Hepatocyte (in vitro differentiated cells): ENCODE results near the gene EMSY. TPM values are rescaled to one million over a fixed set of nuclear protein-coding genes. Genes with fewer than 3 reads are reported as not detected.

Experiments used
- DNase-seq: peaks from one replicate; pipeline ENCODE4 v3.0.0-alpha.2; 2016; ENCODE audit warnings: low spot score
- H2AFZ ChIP-seq: fragments of 200-600 bp; sonication (generic); 2 replicates; pipeline ENCODE4 v1.6.0; 2016; ENCODE audit warnings: antibody characterized with exemption, mild to moderate bottlenecking
- H3K27ac ChIP-seq: fragments of 200-600 bp; sonication (generic); 2 replicates; pipeline ENCODE4 v1.5.1; 2016; ENCODE audit warnings: mild to moderate bottlenecking
- H3K27me3 ChIP-seq: fragments of 200-600 bp; sonication (generic); 2 replicates; pipeline ENCODE4 v1.6.1; 2016
- H3K36me3 ChIP-seq: fragments of 200-600 bp; sonication (generic); replicated peaks from 2 replicates; pipeline ENCODE4 v1.5.1; 2016; ENCODE audit warnings: low read depth; ENCODE audit not compliant: insufficient read depth
- H3K4me1 ChIP-seq: fragments of 200-600 bp; sonication (generic); 2 replicates; pipeline ENCODE4 v1.5.1; 2016; ENCODE audit warnings: mild to moderate bottlenecking, moderate library complexity; ENCODE audit not compliant: insufficient read depth
- H3K4me2 ChIP-seq: fragments of 200-600 bp; sonication (generic); 2 replicates; pipeline ENCODE4 v1.6.0; 2016
- H3K4me3 ChIP-seq: fragments of 200-600 bp; sonication (generic); 2 replicates; pipeline ENCODE4 v1.5.1; 2016; ENCODE audit warnings: mild to moderate bottlenecking
- H3K79me2 ChIP-seq: fragments of 200-600 bp; sonication (generic); 2 replicates; pipeline ENCODE4 v1.6.0; 2017; ENCODE audit warnings: mild to moderate bottlenecking
- H3K9me2 ChIP-seq: fragments of 200-600 bp; sonication (generic); replicated peaks from 2 replicates; pipeline ENCODE4 v1.6.0; 2017; ENCODE audit warnings: mild to moderate bottlenecking; ENCODE audit not compliant: insufficient read depth
- H3K9me3 ChIP-seq: fragments of 200-600 bp; sonication (generic); 2 replicates; pipeline ENCODE4 v1.5.1; 2016; ENCODE audit warnings: low read depth, mild to moderate bottlenecking
- H4K20me1 ChIP-seq: fragments of 200-600 bp; sonication (generic); 2 replicates; pipeline ENCODE4 v1.6.0; 2016; ENCODE audit warnings: mild to moderate bottlenecking; ENCODE audit not compliant: insufficient read depth, poor library complexity, severe bottlenecking
- EZH2 ChIP-seq: fragments of 200-600 bp; sonication (generic); IDR thresholded peaks from 2 replicates; pipeline ENCODE4 v1.6.1; 2016; ENCODE audit warnings: antibody characterized with exemption, mild to moderate bottlenecking, borderline replicate concordance
- EZH2phosphoT487 ChIP-seq: fragments of 200-600 bp; sonication (generic); IDR thresholded peaks from one replicate; pipeline ENCODE4 v1.6.1; 2018; ENCODE audit warnings: antibody characterized with exemption, mild to moderate bottlenecking, low read depth, moderate library complexity; ENCODE audit not compliant: unreplicated experiment, severe bottlenecking
- WGBS: methylation state at CpG from one replicate; pipeline ENCODE4 v1.1.6; 2016; ENCODE audit warnings: low lambda C conversion rate; ENCODE audit errors: missing lambda C conversion rate; 5-methylcytosine and 5-hydroxymethylcytosine counted together
- polyA plus RNA-seq: library from polyadenylated mRNA; unstranded; fragments of >200 nt; fragmentation: Nextera tagmentation; extraction: Ambion mirVana; gene quantifications from 2 replicates; pipeline ENCODE4 v1.2.1, GENCODE V29; 2016
- total RNA-seq: library from RNA; depleted of rRNA; stranded (reverse); fragments of >200 nt; gene quantifications from 2 replicates; pipeline ENCODE4 v1.2.3, GENCODE V29; 2014
- TF ChIP-seq, protein P1 (sequence below): fragments of 200-600 bp; sonication (generic); IDR thresholded peaks from 2 replicates; pipeline ENCODE4 v1.5.1; 2016; ENCODE audit warnings: antibody characterized with exemption, mild to moderate bottlenecking; ENCODE audit not compliant: poor library complexity

EMSY gene
- total and polyA plus RNA-seq, 2 experiments from 2014 or later = 8.2 to 19.4 TPM

DNA sequence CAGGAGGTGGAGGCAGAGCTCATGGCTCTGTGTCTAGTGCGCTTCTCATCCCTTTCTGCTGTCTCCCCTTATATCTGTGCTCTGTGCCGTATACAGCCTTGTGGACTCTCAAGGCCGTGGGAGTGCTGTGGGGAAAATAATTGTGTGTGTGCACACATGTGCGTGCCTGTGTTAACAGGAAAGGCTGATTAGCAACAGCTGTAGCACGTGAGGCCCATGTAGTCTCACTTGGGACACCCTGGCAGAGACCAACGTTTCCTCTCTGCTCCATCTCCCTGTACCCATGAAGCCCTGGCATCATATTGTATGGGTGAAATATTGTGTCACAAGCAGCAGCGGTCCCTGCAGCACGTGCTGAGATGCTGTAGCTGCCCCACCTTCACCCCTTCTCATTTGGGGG is 116.4 kb downstream of the EMSY start:
- 60% methylated on average over 8 of the region's 8 CpGs for WGBS
- Histone ChIP-seq H3K79me2 (no peaks in the 10 kb centered on the region), H3K27me3 (no peaks in the 10 kb centered on the region), H3K4me3 (no peak overlapping the region), H3K4me1 (no peaks in the 10 kb centered on the region), H3K4me2 (no peak overlapping the region), H4K20me1 (no peaks in the 10 kb centered on the region), H3K36me3 (no peaks in the 10 kb centered on the region), H2AFZ (no peak overlapping the region), H3K9me3 (no peaks in the 10 kb centered on the region), H3K27ac (no peak overlapping the region), H3K9me2 (no peaks in the 10 kb centered on the region)
- DNase-seq = no peak
- TF ChIP-seq, protein P1, sequence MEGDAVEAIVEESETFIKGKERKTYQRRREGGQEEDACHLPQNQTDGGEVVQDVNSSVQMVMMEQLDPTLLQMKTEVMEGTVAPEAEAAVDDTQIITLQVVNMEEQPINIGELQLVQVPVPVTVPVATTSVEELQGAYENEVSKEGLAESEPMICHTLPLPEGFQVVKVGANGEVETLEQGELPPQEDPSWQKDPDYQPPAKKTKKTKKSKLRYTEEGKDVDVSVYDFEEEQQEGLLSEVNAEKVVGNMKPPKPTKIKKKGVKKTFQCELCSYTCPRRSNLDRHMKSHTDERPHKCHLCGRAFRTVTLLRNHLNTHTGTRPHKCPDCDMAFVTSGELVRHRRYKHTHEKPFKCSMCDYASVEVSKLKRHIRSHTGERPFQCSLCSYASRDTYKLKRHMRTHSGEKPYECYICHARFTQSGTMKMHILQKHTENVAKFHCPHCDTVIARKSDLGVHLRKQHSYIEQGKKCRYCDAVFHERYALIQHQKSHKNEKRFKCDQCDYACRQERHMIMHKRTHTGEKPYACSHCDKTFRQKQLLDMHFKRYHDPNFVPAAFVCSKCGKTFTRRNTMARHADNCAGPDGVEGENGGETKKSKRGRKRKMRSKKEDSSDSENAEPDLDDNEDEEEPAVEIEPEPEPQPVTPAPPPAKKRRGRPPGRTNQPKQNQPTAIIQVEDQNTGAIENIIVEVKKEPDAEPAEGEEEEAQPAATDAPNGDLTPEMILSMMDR = no peak
- TF ChIP-seq EZH2 (no peak), EZH2phosphoT487 (no peak)

DNA sequence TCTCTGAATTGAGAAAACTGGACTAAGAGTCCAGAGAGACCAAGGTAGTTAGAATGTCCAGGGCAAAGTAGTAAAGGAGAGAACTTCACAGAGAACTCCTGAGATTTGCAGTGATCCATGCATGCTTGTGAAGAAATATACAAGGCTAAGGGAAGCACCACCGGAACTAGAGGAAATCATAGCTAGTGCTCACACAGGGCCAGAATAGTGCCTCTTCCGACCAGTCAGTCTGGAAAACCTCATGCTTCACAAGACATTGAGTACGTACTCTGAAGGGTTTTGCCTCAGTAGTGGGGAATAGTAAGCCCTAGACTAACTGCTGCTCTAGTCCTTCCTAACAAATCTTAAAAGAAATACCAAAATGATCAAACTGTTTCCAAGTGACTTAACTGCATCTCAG is 117.7 kb downstream of the EMSY start:
- Histone ChIP-seq H3K4me1 (no peaks in the 10 kb centered on the region), H4K20me1 (no peaks in the 10 kb centered on the region), H3K27me3 (no peaks in the 10 kb centered on the region), H2AFZ (no peak overlapping the region), H3K4me3 (no peak overlapping the region), H3K79me2 (no peaks in the 10 kb centered on the region), H3K4me2 (no peak overlapping the region), H3K9me3 (no peaks in the 10 kb centered on the region), H3K9me2 (no peaks in the 10 kb centered on the region), H3K27ac (no peak overlapping the region), H3K36me3 (no peaks in the 10 kb centered on the region)
- TF ChIP-seq EZH2phosphoT487 (no peak), EZH2 (no peak)
- TF ChIP-seq, protein P1 = no peak
- WGBS = 89% methylated on average over 3 of the region's 3 CpGs
- DNase-seq = no peak

DNA sequence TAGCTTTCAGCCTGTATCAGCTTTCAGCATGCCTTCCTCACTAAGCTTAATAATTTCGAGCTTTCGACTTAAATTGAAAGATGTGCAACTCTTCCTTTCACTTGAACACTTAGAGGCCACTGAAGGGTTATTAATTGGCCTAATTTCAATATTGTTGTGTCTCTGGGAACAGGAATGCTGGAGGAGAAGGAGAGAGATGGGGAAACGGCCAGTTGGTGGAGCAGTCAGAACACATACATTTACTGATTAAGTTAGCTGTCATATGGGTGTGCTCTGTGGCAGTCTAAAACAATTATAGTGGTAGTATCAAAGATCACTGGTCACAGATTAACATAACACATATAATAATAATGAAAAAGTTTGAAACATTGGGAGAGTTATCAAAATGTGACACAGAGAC is 119.5 kb downstream of the EMSY start:
- 83% methylated on average over 3 of the region's 3 CpGs for WGBS

More for the DNA sequence above, 119.5 kb downstream of the EMSY start:
- H3K27ac ChIP-seq = no peak overlapping the region
- no peaks in the 10 kb centered on the region for H3K4me1 ChIP-seq
- no peak for TF ChIP-seq EZH2phosphoT487
- TF ChIP-seq EZH2 = no peak
- TF ChIP-seq, protein P1 = no peak
- H3K9me3 ChIP-seq = no peaks in the 10 kb centered on the region
- no peaks in the 10 kb centered on the region for H3K79me2 ChIP-seq
- no peaks in the 10 kb centered on the region for H3K27me3 ChIP-seq
- H2AFZ ChIP-seq = no peak overlapping the region
- H3K9me2 ChIP-seq = no peaks in the 10 kb centered on the region
- no peaks in the 10 kb centered on the region for H3K36me3 ChIP-seq
- H4K20me1 ChIP-seq = no peaks in the 10 kb centered on the region
- no peak for DNase-seq
- no peak overlapping the region for H3K4me2 ChIP-seq
- no peak overlapping the region for H3K4me3 ChIP-seq
